Activated CD8-positive, alpha-beta memory T cell treated with anti-CD3 and anti-CD28 coated beads for 4 hours (primary cell): Measurements from ENCODE around the gene CSNK2A1.
"Not testable (repeated sequence)": the region's sequence is repeated elsewhere in the genome, so short reads cannot be mapped to it uniquely, and the experiment has no call there.

ENCODE experiments used
- DNase-seq, 2 donors: peaks; one replicate each; pipeline ENCODE4 v3.0.0-alpha.2; 2020; ENCODE audit warnings: low read depth in 2 of 2

The CSNK2A1 gene

DNA sequence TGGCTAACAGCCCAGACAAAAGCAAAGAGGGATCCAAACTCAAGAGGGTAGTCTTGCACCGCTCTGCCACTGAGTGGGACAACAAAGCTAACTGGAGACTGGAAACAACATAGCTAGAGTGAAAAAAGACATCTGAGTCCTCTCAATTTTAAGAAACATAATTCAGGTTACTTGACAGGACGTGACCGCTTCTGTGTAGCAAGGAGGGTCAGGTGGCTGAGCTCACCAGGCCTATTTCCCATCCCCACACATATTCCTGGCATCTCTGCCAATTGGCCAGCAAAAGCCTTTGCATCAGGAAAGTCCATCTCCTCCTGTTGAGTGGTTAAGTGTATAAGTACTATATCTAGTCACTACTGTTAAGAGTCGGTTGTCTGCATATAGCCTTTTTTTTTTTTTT lies 55.9 kb downstream of the CSNK2A1 start:
- no peak for DNase-seq

DNA sequence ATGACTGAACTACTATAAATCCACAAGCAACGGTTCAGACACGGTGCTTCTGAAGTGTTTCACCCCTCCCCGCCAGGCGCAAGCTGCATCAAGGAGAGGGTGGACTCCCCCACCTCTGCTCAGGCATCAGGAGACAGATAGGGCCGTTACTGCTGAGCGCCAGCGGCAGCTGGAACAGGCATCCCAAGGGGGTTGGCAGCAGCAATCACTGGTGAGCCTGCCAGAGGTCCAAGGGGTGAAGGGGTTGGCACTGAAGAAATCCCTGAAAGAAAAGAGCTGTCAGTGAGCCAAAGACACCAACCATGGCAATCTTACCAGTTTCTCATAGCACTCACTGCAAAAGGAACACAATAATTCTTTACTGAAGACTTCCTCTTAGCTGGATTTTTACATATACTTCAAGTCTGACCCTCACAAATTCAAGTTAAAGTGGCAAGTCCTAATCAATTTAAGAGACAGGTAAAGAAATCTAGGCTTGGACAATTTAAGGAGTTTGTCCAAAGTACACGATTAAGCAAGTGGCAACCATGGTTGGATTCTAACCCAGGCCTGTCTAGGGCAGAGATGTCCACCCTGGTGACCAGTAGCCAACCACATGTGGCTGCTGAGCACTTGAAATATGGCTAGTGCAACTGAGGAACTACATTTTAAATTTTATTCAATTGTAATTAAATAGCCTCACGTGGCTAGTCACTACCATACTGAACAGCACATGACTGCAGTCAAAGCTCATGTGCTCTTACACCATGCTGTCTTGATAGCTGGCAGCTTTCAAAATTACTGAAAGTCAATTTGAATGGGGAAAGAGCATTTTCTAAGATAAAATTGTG lies 59.6 kb downstream of the CSNK2A1 start:
- DNase-seq: no peak

DNA sequence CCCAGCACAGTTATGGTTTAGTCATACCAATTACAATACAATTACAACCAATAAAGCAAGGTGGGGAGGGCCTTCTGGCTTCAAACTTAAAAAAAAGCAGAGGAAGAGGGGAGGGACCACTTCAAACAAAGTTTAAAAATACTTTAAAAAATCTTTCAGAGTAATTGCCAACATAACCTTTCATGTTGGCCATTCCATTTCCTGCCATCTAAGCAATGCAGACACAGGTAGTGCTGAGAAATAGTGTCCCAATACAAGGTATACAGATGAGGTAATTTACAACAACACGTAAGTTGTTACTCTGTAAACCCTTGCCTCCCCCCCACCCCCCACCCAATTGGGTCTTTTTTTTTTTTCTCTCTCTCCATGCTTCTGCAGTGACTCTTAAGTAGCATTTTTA lies 62.4 kb downstream of the CSNK2A1 start:
- DNase-seq: no peak

DNA sequence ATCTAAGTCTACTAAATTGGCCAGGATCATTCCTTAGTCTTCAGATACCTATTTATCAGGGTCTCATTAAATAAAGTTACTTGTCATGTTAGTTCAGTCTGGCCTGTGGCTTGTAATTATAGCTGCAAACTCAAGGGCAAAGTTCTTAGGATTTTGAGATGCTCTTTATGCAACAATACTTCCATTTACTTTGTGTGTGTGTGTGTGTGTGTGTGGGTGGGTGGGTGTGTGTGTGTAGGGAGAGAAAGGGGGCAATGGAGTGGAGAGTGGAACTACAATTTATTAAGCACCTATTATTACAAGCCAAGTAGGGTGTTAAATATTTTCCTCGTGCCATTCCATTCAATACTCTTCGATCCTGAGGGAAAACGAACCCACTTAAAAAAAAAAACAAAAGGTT lies 63.5 kb downstream of the CSNK2A1 start:
- no peak for DNase-seq

DNA sequence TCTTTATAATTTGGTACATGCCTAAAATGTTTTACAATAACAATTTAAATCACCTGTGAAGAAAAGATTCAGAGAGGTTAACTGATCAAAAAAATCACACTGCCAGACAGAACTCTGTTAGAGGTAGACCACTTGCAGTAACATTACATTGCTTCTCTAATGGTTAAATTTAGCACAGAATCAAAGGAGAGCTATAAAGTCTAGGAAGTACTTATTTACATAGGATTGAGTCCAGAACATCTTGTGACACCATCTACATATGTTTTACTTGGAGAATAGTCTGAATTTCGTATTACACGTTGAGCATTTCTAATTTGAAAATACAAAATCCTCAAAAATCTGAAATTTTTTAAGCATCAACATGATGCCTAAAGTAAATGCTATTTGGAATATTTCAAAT lies 64.1 kb downstream of the CSNK2A1 start:
- DNase-seq: no peak

DNA sequence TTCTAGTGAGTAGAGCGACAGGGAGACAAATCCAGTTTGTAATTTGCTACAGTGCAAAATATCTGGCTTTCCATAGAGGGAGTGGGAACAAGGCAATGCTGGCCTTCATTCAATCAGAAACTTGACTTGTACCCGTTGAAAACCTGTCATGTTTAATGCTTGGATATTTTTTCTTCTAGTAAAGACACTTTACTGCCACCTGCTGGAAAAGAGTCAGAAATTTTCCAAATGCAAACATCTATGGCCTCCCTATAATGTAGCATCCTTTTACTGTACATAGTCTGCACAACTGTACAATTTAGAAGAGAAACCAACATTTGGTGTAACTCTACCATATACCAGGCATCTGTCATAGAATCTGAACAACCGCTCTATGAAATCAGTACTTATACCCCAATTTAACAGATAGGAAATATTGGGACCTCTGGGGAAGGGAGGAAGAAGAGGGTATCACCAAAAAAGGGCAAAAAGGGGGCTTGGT lies 64.6 kb downstream of the CSNK2A1 start:
- DNase-seq: no peak

DNA sequence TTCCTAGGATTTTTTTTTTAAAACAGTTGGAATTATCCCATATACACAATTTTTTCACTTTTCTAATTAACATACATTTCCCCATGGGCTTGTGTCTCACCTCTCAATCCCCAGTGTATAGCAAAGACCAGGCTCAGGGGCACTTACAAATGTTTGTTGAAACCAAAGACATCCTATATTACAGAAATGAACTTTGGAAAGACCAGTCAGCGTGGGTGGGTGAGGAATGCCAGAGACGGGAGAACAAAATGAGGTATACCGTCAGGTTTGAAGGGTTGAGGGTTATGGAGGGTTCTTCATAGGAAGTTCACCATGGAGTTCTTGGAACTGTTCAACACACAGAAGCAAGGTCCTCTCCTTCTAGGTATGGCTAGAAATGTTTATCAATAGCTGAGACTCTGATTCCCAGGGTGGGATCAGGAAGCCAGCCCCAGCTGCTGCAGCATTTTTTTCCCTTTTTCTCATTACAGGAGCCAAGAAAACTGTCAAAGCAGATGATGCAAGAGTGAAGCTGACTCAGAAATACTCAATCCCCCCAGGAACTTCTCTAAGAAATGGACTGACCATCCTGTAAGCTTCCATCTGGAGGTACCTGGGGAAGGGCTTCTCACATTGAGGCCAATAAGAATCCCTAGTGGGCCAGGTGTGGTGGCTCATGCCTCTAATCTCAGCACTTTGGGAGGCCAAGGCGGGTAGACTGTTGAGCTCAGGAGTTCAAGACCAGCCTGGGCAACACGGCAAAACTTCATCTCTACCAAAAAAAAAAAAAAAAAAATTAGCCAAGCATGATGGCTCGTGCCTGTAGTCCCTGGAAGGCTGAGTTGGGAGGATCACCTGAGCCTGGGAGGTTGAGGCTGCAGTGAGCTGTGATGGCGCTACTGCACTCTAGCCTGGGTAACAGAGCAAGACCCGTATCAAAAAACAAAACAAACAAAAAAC lies 65.3 kb downstream of the CSNK2A1 start:
- DNase-seq: no peak

DNA sequence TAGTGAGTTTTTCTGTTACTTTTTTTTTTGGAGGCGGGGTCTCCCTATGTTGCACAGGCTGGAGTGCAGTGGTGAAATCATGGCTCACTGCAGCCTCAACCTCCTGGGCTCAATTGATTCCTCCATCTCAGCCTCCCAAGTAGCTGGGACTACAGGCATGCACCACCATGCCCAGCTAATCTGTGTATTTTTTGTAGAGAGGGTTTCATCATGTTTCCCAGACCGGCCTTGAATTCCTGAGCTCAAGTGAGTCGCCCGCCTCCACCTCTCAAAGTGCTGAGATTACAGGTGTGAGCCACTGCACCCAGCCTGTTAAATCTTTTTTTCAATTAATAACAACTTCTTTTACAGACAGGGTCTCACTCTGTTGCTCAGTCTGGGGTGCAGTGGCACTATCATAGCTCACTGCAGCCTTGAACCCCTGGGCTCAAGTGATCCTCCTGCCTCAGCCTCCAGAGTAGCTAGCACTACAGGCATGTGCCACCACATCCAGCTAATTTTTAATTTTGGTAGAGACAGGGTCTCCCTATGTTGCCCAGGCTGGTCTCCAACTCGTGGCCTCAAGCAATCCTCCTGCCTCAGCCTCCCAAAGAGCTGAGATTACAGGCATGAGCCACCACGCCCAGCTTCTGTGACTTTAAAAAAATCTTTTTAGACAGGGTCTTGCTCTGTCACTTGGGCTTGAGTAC lies 66.9 kb downstream of the CSNK2A1 start:
- not testable (repeated sequence) for DNase-seq

DNA sequence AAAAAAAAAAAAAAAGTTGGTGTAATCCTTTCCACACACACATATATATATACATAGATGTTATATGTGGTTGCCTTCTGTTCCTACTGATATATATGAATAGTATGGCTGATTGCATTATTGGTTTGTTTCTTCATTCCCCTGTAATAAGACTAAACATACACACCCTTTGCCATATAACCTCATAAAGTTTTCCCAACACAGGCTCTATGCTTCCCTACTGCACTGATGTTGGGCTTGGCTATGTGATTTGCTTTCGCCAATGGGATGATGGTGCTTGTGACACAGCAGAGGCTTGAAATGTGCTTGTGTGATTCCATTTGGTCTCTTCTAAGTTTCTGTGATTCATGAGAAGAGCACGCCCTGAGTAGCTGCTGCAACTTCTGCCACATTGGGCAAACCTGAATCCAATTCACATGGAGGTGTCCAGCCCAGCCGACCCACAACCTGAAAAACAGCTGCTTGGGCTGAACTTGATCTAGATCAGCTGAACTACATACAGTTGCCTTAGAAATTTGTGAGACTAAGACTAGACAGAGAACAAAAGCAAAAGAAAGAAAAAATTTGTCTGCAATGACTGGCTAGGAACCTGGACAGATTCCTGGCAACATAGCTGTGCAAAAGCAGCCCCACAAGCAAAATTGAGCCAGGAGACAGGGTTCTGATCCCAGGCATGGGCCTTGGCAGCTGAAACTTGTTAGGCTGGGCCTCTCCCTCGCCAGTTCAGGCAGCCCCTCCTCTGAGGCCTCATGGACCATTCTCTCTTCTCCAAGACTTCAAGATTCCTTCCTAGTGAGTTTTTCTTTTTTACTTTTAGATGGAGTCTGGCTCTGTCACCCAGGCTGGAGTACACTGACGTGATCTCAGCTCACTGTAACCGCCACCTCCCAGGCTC lies 67.9 kb downstream of the CSNK2A1 start:
- DNase-seq: no peak

DNA sequence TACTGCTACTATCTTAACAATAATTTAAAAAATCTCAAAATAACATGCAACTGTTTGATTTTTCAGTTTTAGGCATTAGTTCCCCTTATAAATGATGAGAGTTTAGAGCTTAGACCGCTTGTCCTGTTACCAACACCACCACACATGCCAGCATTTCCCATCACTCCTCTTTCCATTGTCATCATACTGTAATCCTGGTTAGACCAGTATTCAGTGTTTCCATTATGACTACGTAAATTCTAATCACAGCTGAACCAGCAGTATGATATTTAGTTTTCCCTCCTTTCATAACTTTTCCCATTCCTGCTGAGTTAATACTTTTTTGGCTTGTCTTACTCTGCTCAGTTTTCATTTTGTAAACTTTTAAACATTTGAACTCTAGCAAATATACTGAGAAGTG lies 69.0 kb downstream of the CSNK2A1 start:
- no peak for DNase-seq

DNA sequence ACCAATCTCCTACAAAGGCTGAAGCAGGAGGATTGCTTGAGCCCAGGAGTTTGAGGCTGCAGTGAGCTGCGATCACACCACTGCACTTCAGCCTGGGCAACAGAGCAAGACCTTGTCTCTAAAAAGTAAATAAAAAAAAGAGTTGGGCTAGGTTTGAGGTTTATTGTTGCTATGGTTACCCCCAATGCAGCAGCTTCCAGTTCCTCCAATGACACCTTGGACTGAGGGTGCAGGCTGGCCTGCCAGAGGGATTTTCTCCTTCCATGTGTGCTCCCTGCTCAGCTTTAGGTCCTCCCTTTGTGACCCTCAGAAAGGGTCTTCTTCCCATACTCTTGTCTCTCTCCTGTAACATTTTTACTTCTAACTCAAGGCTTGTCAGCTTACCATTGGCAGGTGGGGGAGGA lies 70.7 kb downstream of the CSNK2A1 start:
- no peak for DNase-seq

DNA sequence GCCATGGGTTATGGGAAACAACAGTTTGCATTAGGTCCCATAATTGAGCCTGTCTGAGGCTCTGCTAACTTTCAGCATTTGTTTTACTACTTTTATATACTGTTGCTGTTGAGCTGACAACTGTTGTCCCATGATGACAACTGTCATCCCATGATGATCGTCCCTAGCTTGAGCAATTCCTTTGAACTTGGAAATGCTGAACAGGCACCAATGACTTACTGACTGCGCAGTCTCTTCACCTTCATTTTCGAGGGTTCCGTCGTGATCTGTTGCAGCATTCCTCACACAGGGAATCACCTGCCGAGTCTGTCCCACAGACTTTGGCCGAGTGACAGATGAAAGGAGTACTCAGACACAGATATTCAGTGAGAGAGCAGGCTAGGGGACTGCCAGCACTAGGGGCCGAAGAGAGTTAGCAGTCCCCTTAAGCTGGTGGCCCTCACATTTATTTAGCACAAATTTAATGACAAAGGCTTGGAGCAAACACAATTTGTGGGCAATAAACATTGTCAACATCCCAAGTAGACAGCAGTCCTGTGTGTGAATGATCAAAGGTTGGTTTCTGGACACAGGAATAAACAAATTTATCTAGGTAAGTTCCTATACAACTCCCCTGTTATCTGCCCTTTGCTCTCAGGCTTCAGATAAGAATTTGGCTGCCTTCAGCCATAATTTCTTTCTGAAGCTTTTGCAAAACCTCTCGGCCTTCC lies 71.3 kb downstream of the CSNK2A1 start:
- DNase-seq: no peak

DNA sequence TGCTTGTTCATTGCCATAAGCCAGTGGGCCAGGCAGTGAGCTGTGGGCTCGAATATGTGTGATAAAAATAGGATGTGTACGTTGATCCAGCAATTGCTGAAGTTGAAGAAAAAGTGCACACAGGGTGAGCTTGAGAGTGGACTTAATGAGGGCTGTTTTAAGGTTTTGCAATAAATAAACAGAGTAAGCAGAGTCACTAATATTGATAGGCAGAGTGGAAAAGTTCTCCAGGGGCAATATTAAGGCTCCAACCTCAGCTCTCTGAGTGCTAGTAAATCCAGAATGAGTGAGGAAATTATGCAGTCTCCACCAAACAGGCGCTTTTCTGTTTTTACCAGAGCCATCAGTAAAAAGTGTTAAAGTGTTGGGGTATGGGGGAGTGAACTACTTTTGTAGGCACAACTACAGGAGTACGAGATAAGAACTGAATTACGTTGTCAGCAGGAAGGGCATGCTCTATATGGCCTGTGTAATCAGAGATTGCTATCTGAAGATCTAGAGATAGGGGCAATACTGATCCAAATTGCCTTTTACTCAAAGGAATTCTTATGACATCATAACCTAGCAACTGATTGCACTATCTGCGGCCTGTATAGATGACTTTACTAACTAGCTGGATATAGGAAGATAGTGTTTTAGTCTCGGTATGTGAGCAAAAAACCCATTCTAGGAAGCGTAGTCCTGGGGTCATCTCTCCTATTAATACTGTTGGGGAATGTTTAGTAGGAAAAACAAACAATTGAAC lies 73.7 kb downstream of the CSNK2A1 start:
- no peak for DNase-seq

DNA sequence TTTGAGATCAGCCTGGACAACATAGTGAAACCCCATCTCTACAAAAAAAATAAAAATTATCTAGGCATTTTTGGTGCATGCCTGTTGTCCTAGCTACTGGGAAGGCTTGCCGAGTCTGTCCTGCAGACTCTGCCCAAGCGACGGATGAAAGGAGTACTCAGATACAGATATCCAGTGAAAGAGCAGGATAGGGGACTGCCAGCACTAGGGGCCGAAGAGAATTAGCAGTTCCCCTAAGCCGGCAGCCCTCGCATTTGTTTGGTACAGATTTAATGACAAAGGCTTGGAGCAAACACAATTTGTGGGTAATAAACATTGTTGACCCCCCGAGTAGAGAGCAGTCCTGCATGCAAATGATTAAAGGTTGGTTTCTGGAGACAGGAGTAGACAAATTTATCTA lies 75.8 kb downstream of the CSNK2A1 start:
- DNase-seq: no peak

DNA sequence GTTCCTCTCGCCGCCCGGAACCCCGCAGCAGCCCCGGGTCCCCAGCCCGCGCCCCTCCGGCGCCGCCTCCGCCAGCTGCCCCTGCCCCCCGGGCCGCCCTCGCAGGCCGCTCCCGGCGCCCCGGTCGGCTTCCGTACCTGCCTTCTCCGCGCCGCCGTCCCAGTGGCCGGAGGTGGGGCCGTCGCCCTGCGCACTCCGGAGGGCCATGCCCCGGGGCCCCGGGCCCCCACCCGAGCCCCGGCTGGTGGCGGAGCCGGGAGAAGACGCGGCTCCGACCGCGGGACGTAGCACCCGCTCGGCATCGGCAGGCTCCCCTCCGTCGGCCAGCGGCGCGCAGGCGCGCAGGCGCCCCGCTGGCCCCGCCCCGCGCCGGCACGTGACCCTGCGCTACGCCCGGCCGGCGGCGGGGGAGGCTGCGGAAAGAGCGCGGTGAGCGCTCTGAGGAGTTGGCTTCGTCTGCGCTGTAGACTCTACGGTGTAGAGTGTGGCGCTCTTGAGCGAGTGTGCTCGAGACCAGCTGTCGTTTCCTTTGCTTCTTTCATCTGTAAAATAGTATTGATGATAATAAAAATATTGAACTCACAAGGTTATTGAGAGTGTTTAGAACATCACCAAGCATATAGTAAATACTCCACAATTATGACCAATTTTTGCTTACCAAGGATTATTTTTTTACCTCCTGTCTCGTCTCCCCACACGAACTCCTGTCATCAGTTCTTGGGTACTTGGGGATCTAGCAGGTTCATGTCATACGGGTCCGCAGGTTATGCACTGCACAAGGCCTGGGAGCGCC lies 81.2 kb downstream of the CSNK2A1 start, which contains the start of gene TBC1D20:
TSS of gene TBC1D20 (minus strand) at position 335 of the 793 bp plus-strand sequence. CDS start at position 207, 128 bp downstream.
- DNase-seq: peak; percentile 64 to 76

DNA sequence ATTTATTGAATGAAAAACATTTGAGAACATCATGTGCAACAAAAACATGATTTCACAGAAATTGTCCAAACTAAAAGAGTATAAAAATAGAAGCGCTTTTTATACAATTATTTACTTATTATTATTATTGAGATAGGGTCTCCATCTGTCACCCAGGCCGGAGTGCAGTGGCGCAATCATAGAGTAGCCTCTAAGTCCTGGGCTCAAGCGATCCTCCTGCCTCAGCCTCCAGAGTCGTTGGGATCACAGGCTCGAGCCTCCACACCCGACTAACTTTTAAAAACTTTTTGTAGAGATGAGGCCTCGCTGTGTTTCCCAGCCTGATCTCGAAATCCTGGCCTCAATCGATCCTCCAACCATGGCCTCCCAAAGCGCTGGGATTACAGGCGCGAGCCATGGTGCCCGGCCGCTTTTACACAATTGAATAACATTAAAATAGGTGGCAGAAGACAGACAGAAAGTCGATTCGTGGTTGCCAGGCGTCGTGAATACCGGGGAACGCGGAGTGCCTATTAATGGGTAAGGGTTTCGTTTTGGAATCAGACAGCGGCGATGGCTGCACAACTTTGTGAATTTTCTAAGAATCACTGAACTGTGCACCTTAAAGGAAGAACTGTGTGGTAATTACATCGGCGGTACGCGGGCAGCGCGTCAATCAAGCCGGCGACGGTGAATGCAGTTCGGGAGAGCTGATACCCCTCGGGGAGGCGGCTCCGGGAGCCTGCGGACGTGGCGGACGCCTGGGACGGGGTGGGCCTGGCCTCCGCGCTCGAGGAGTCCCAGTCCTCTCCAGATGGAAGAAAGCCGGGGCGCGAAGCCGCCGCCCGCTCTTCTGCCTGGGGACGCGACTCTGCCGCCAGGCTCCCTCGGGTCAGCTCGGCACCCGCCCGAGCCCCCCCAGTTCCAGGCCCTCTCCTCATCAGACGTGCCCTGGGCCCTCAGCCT lies 82.1 kb downstream of the CSNK2A1 start:
- peak in 1 of 2 donors; percentile 15 for DNase-seq

DNA sequence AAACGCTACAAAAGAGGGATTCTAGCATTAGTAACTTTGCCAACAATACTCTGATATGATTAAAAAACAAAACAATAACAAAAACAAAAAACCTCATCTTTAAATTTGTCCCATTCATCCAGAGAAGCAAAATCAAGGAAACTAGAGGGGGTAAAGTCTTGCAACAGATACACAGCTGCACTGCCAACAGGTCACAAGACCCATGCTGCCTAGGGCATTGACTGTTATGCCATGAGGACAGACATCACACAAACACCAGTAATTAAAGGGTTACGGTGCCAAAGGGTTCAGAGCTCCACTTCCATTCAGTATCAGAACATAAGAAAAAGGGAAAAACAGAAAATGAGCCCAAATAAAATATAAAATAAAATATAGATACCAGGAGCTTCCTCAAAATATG lies 82.9 kb downstream of the CSNK2A1 start:
- DNase-seq: no peak

DNA sequence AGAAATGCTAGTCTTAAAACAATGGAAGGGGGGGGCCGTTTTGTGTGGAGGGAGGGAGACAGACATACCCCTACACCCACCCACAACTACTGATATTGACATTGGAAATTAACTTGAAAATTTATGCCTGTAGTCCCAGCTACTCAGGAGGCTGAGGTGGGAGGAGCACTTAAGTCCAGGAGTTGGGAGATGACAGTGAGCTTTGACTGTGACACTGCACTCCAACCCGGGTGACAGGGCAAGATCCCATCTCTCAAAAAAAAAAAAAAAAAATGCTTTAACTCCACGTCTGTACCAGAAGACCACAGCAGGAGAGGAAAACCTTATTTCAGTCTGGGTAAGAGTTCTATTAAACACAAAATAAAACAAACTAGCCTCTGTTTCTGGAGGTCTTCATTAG lies 83.4 kb downstream of the CSNK2A1 start:
- no peak for DNase-seq
